ENCODE results near the gene GTF3A. TPM values are rescaled to one million over a fixed set of nuclear protein-coding genes. Genes with fewer than 3 reads are reported as not detected.

GTF3A gene
- total and polyA plus RNA-seq, 9 of the 15 experiments (the other 6 are each of a cell fraction or from before 2014, with no cell fraction given): 47.5 to 303 (median 174) TPM

GRCh38 chr13:27474751-27475268, 50.4 kb downstream of the GTF3A start:
- in situ Hi-C loops (cut with MboI): no loop called here
- Histone ChIP-seq H3K4me1 (replicated peaks in 1 of 2; ENCODE audit: control insufficient read depth in 2 of 2, insufficient read depth in 2 of 2, low read length in 2 of 2) (no peaks in the 10 kb centered on the region; a peak in 3 of 5 replicates), H3K4me3 (no peak overlapping the region), H3K9me3 (replicated peaks; ENCODE audit: control insufficient read depth, insufficient read depth, low read depth, low read length) (no peaks in the 10 kb centered on the region), H3K27me3 (ENCODE audit: control insufficient read depth in 2 of 2, insufficient read depth in 2 of 2, low read length in 2 of 2) (peaks cover 0 to 6% of the 10 kb centered on the region in 2 experiments; a peak in 1 of 5 replicates), H3K79me2 (ENCODE audit: control insufficient read depth, insufficient read depth, low read length) (no peaks in the 10 kb centered on the region), H3K9ac (ENCODE audit: insufficient read depth in 1 of 2, low read depth in 2 of 2, low read length in 2 of 2) (no peak overlapping the region), H4K20me1 (replicated peaks; ENCODE audit: control insufficient read depth, insufficient read depth, low read length) (no peaks in the 10 kb centered on the region), H3K27ac (ENCODE audit: extremely low read depth, low read depth, low read length) (no peak overlapping the region), H3K36me3 (ENCODE audit: control insufficient read depth, insufficient read depth, low read length) (no peaks in the 10 kb centered on the region), H3K9me1 (ENCODE audit: control insufficient read depth, insufficient read depth, low read length) (no peaks in the 10 kb centered on the region), H2AFZ (ENCODE audit: low read depth, low read length) (no peak overlapping the region), H3K4me2 (ENCODE audit: insufficient read depth, low read length) (no peak overlapping the region)
- DNase-seq (ENCODE audit: extremely low read depth in 1 of 4, low spot score in 3 of 4): no peak
- intact Hi-C loops (cut with micrococcal nuclease): no loop called here
- ChIA-PET POLR2A (no interaction called here), CTCF (ENCODE audit: low intra/inter-chr PET ratio) (interaction anchor here (0.5 kb wide), 1 partner anchor 61 kb away, joined by 3 read pairs; no protein-coding TSS in a partner anchor)
- no TSS peak for BruUV-seq (replicated peaks)
- ATAC-seq: no peak
- WGBS (ENCODE audit: insufficient coverage, low coverage, missing lambda C conversion rate): 15% methylated on average over 11 of the region's 13 CpGs
- no peak for FAIRE-seq
- TF ChIP-seq MITF (IDR thresholded peaks at IDR 0.05) (no peak), KHSRP (IDR thresholded peaks at IDR 0.05) (no peak), ZNF512 (tag; IDR thresholded peaks at IDR 0.05) (no peak), MEF2D (tag; conservative IDR thresholded peaks at IDR 0.05; ENCODE audit: low read depth) (no peak), NFE2L1 (tag; IDR thresholded peaks at IDR 0.05; ENCODE audit: borderline replicate concordance, low read depth) (no peak), NCOA1 (IDR thresholded peaks at IDR 0.05; ENCODE audit: low read depth) (no peak), ETV6 (IDR thresholded peaks at IDR 0.05; ENCODE audit: borderline replicate concordance in 1 of 2, low read depth in 2 of 2, low read length in 1 of 2) (no peak), ETV6 (CRISPR knock-in tag; IDR thresholded peaks at IDR 0.05; ENCODE audit: borderline replicate concordance) (no peak), ZFP30 (CRISPR knock-in tag; IDR thresholded peaks at IDR 0.05; ENCODE audit: borderline replicate concordance) (no peak), RERE (CRISPR knock-in tag; IDR thresholded peaks at IDR 0.05; ENCODE audit: borderline replicate concordance) (no peak), ELF4 (CRISPR knock-in tag; IDR thresholded peaks at IDR 0.05) (no peak), SREBF2 (CRISPR knock-in tag; IDR thresholded peaks at IDR 0.05) (no peak), ZNF449 (CRISPR knock-in tag; IDR thresholded peaks at IDR 0.05) (no peak)

Data from K562 (cell line).